Central memory CD8-positive, alpha-beta T cell (primary cell): ENCODE measurements around the gene MLPH.
"Not testable (repeated sequence)": the region's sequence is repeated elsewhere in the genome, so short reads cannot be mapped to it uniquely, and the experiment has no call there.

Source experiments
- ATAC-seq: fragments of 150-1000 bp; cut with Tn5 transposase; replicated peaks from 2 replicates; pipeline ENCODE4 v1.10.0; 2022; ENCODE audit warnings: mild to moderate bottlenecking, moderate FRiP score, moderate number of reproducible peaks; ENCODE audit not compliant: poor library complexity, severe bottlenecking; ENCODE audit errors: extremely low read depth
- DNase-seq, 2 donors: peaks; one replicate each; pipeline ENCODE4 v3.0.0; 2021; ENCODE audit warnings: low spot score in 2 of 2
- H3K27ac Mint-ChIP-seq: one replicate; pipeline ENCODE4 v1.8.0; 2022; ENCODE audit warnings: low read depth, mild to moderate bottlenecking, moderate library complexity, mixed read lengths
- H3K27me3 Mint-ChIP-seq: one replicate; pipeline ENCODE4 v1.8.0; 2022; ENCODE audit warnings: mixed read lengths
- H3K36me3 Mint-ChIP-seq: one replicate; pipeline ENCODE4 v1.8.0; 2022; ENCODE audit warnings: mild to moderate bottlenecking, moderate library complexity, mixed read lengths; ENCODE audit not compliant: insufficient read depth
- H3K4me1 Mint-ChIP-seq: one replicate; pipeline ENCODE4 v1.8.0; 2022; ENCODE audit warnings: mixed read lengths
- H3K4me3 Mint-ChIP-seq: one replicate; pipeline ENCODE4 v1.8.0; 2022; ENCODE audit warnings: mild to moderate bottlenecking, moderate library complexity, mixed read lengths
- H3K9me3 Mint-ChIP-seq: one replicate; pipeline ENCODE4 v1.8.0; 2022; ENCODE audit warnings: mixed read lengths

The MLPH gene

DNA sequence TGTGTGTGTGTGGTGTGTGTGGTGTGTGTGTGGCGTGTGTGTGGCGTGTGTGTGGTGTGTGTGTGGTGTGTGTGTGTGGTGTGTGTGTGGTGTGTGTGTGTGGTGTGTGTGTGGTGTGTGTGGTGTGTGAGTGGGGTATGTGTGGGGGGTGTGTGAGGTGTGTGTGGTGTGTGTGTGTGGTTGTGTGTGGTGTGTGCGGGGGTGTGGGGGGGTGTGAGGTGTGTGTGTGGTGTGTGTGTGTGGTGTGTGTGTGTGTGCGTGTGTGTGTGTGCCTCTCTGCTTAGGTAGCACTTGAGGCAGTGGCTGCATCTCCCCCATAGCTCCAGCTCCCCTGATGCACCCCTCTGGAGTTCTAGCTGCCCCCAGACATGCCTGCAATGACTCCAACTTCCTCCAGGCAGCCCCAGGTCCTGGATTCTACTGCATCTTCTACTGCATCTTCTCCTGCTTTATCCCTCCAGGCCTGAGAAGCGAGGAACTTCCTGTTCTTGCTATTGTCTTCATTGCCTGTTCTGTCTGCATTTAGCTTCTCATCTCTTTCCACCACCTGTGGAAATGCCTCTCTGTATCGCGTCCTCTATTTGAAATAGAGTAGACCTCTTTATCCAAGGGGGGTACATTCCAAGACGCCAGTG is 22.2 kb upstream of the MLPH start:
- H3K27me3 Mint-ChIP-seq: no peaks in the 10 kb centered on the region
- peak overlapping the region; percentile 62 for H3K27ac Mint-ChIP-seq
- no peak for ATAC-seq
- no peaks in the 10 kb centered on the region for H3K9me3 Mint-ChIP-seq
- no peaks in the 10 kb centered on the region for H3K36me3 Mint-ChIP-seq
- H3K4me1 Mint-ChIP-seq: no peaks in the 10 kb centered on the region
- DNase-seq: no peak
- H3K4me3 Mint-ChIP-seq: no peak overlapping the region

- DNase-seq (no peak), ATAC-seq (no peak)
- Mint-ChIP-seq H3K27me3 (no peaks in the 10 kb centered on the region), H3K4me3 (no peak overlapping the region), H3K27ac (no peak overlapping the region), H3K36me3 (no peaks in the 10 kb centered on the region), H3K4me1 (no peaks in the 10 kb centered on the region), H3K9me3 (no peaks in the 10 kb centered on the region)
Measured at GRCh38 chr2:237465515-237466148, 21.4 kb upstream of the MLPH start.

GRCh38 chr2:237466211-237466610 is 20.8 kb upstream of the MLPH start:
- ATAC-seq (no peak), DNase-seq (no peak)
- H3K36me3 Mint-ChIP-seq: no peaks in the 10 kb centered on the region
- H3K4me3 Mint-ChIP-seq: no peak overlapping the region
- no peaks in the 10 kb centered on the region for H3K4me1 Mint-ChIP-seq
- H3K9me3 Mint-ChIP-seq: no peaks in the 10 kb centered on the region
- no peak overlapping the region for H3K27ac Mint-ChIP-seq
- no peaks in the 10 kb centered on the region for H3K27me3 Mint-ChIP-seq

- no peak overlapping the region for H3K4me3 Mint-ChIP-seq
- H3K27me3 Mint-ChIP-seq: no peaks in the 10 kb centered on the region
- no peak for ATAC-seq
- no peaks in the 10 kb centered on the region for H3K4me1 Mint-ChIP-seq
- no peak for DNase-seq
- H3K36me3 Mint-ChIP-seq: no peaks in the 10 kb centered on the region
- no peak overlapping the region for H3K27ac Mint-ChIP-seq
- H3K9me3 Mint-ChIP-seq: no peaks in the 10 kb centered on the region
Measured at GRCh38 chr2:237467447-237468179, 19.4 kb upstream of the MLPH start.

GRCh38 chr2:237469410-237469809 is 17.6 kb upstream of the MLPH start:
- not testable (repeated sequence) for H3K9me3 Mint-ChIP-seq, H3K4me3 Mint-ChIP-seq, H3K27ac Mint-ChIP-seq, H3K36me3 Mint-ChIP-seq, ATAC-seq, DNase-seq, H3K4me1 Mint-ChIP-seq, H3K27me3 Mint-ChIP-seq

GRCh38 chr2:237469849-237470248 is 17.2 kb upstream of the MLPH start:
- Mint-ChIP-seq H3K36me3 (no peaks in the 10 kb centered on the region), H3K9me3 (no peaks in the 10 kb centered on the region), H3K4me3 (no peak overlapping the region), H3K27ac (no peak overlapping the region), H3K4me1 (no peaks in the 10 kb centered on the region), H3K27me3 (no peaks in the 10 kb centered on the region)
- ATAC-seq: no peak
- no peak for DNase-seq

GRCh38 chr2:237470914-237471313 is 16.1 kb upstream of the MLPH start:
- Mint-ChIP-seq H3K9me3 (no peaks in the 10 kb centered on the region), H3K4me3 (no peak overlapping the region), H3K27me3 (peaks cover 3% of the 10 kb centered on the region), H3K36me3 (no peaks in the 10 kb centered on the region), H3K27ac (no peak overlapping the region), H3K4me1 (peaks cover 3% of the 10 kb centered on the region)
- DNase-seq: no peak
- no peak for ATAC-seq

DNA sequence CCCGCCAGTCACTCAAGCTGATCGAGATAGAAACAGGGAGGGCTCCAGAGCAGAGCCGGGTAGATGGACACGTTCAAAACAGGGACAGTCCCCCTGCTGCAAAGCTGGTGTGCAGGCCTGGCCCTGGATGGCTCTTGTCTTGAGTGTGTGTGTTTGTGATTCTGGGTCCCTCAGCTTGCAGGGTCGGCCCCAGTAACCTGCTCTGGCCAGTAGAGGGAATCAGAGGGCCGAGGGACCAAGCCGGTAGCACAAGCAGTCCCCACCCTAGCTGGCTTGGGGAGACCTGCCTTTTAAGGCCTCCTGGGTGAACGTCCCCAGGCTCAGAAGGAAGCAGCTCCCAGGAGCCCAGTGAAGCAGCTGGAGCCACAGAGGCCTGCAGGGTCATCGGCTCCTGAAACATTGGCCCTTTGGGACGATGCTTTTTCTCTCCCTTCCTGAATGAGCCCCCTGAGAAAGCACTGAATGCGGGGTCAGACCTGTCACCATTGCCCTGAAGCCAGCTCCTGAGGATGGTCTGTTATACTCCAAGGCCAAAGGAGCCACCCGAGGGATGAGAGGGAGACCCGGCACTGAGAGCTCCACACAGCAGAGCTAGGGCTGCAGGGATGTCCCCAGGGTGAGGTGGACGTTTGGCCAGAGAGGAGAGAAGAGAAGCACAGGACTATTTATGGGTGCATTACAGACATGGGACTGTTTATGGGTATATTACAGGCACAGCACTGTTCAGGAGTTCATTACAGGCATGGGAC is 15.4 kb upstream of the MLPH start:
- Mint-ChIP-seq H3K9me3 (no peaks in the 10 kb centered on the region), H3K27me3 (peaks cover 10% of the 10 kb centered on the region), H3K27ac (no peak overlapping the region), H3K36me3 (no peaks in the 10 kb centered on the region), H3K4me3 (no peak overlapping the region), H3K4me1 (peaks cover 7% of the 10 kb centered on the region)
- ATAC-seq (no peak), DNase-seq (no peak)

DNA sequence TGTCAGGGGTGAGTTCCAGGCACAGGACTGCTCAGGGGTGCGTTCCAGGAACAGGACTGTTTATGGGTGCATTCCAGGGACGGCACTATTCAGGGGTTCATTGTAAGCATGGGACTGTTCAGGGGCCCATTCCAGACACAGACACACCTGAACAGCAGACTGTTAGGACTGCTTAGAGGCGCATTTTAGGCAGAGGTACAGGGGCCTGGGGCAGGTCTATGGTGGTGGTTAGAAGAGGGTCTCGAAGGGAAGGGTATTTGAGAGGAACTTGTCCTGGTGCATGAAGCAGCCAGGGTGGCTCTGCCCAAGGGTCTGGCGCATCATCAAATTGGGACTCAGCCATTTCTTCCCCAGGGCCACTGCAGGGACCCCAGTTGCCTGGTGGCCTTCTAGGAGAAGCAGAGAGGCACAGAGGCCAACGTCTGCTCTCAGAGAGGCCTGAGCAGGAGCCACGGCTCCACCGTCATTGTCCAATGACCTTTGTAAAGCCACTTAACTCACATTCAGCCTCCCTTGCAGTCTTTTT is 14.8 kb upstream of the MLPH start:
- no peaks in the 10 kb centered on the region for H3K9me3 Mint-ChIP-seq
- H3K27me3 Mint-ChIP-seq: peaks cover 16% of the 10 kb centered on the region
- no peak overlapping the region for H3K4me3 Mint-ChIP-seq
- DNase-seq: no peak
- no peak for ATAC-seq
- H3K27ac Mint-ChIP-seq: no peak overlapping the region
- no peaks in the 10 kb centered on the region for H3K36me3 Mint-ChIP-seq
- peaks cover 7% of the 10 kb centered on the region for H3K4me1 Mint-ChIP-seq

DNA sequence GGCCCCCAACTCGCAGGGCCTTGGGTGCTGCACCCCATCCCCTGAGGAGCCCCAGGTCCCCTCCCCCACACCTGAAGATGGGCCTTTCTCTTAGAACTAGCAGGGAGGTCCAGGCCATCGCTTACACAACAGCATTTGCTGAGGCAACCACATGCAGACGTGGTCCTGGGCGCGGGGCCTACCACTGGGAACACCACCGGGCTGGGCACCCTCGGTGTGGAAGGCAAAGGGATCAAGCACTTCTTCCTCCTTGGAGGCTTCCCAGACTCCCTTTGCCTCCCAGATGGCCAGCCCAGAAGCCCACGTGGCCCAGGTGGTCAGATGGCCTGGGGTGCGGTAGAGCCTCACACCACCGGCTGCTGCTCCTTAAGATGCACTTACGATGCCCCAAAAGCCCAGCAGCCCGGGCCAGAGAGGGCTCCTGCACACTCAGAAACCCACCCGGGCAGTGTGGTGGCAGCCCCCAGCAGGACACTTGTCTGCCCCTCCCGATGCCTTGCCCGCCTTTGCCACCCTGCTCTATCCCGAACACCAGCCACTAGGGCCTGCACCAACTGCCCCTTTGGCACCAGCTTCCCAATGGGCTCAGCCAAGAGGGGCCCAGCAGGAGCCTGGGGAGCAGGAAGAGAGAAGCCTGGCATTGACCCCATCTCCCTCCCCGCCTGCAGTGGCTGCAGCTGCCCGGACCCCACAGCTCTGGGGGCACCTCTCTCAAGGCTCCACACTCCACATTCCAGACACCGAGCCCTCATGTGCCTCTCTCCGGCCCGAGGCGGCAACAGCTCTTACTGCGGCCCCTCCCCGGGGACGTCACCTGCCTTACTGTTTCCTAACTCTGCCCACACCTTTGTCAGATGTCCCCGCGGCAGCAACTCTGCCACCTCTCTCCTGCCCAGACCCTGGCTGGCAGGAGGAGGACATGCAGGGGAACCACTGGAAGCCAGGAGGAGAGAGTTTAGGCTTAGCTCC is 13.9 kb upstream of the MLPH start:
- Mint-ChIP-seq H3K27me3 (peaks cover 26% of the 10 kb centered on the region), H3K4me3 (no peak overlapping the region), H3K27ac (no peak overlapping the region), H3K9me3 (no peaks in the 10 kb centered on the region), H3K4me1 (peaks cover 7% of the 10 kb centered on the region), H3K36me3 (no peaks in the 10 kb centered on the region)
- DNase-seq (no peak), ATAC-seq (no peak)

DNA sequence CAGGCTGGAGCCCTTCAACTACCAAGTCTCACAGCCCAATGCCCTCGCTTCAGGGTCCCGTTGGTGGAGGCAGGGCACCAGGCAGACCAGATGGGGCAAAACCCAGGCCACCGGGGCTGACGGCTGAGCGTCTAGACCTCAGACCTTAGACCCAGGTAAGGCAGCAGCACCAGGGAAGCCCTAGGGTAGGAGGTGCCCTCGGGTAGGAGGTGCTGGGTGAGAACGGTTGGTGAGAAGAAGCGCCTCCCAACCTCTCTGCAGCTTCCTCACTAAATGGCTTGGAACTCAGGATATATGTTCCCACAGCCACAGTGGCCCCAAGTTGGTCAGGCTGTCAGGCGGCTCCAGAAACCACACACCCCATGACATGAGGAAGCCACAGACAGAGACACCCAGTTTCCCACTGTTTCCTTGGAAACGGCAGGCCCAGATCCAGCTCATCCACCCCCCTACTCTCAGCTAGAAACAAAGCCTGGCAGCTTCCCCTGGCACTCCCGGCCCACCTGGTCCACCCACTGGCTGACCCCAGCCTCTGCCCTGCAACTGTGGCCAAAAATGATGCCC is 13.1 kb upstream of the MLPH start:
- peaks cover 7% of the 10 kb centered on the region for H3K4me1 Mint-ChIP-seq
- ATAC-seq (no peak), DNase-seq (peak in 1 of 2 donors; percentile 10)
- H3K9me3 Mint-ChIP-seq: no peaks in the 10 kb centered on the region
- no peak overlapping the region for H3K27ac Mint-ChIP-seq
- H3K27me3 Mint-ChIP-seq: peaks cover 34% of the 10 kb centered on the region
- H3K4me3 Mint-ChIP-seq: peak overlapping the region; percentile 89
- no peaks in the 10 kb centered on the region for H3K36me3 Mint-ChIP-seq
